Thyroid gland (tissue), 4 donors: Measurements from ENCODE around the gene ALG10B.

ENCODE experiments used
- POLR2A ChIP-seq, 2 donors: fragments of 450-650 bp; IDR thresholded peaks; one replicate each; pipeline ENCODE4 v1.6.1; 2017; ENCODE audit warnings: antibody characterized with exemption in 2 of 2, mild to moderate bottlenecking in 2 of 2, moderate library complexity in 1 of 2
- TF ChIP-seq, protein P1 (sequence below), 6 experiments: fragments of 200-600 bp in 3 of 6; fragments of 450-650 bp in 3 of 6; sonication (generic) in 3 of 6; IDR thresholded peaks; one replicate each; pipeline ENCODE4 v1.5.1; 2016 to 2019; ENCODE audit warnings: antibody characterized with exemption in 6 of 6, mild to moderate bottlenecking in 2 of 6, inconsistent platforms in 1 of 6, moderate library complexity in 1 of 6

DNA sequence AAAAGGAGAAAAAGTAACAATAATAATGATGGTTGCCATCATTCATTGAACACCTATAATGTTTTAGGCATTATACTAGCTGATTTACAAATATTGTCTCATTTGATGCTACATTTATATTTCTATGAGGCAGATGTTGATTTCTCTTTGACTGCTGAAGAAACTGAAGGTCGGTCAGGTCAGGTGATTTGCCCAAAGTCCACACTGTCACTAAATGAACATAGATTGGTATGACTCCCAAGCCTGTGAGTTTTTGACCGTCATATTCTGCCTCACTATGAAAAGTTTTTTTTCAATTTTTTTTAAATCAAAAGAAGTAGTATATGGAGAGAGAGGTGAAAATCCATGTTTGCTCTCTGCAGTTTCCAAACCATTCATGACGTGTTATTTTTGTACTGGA lies 10.8 kb downstream of the ALG10B start:
- TF ChIP-seq, protein P1, sequence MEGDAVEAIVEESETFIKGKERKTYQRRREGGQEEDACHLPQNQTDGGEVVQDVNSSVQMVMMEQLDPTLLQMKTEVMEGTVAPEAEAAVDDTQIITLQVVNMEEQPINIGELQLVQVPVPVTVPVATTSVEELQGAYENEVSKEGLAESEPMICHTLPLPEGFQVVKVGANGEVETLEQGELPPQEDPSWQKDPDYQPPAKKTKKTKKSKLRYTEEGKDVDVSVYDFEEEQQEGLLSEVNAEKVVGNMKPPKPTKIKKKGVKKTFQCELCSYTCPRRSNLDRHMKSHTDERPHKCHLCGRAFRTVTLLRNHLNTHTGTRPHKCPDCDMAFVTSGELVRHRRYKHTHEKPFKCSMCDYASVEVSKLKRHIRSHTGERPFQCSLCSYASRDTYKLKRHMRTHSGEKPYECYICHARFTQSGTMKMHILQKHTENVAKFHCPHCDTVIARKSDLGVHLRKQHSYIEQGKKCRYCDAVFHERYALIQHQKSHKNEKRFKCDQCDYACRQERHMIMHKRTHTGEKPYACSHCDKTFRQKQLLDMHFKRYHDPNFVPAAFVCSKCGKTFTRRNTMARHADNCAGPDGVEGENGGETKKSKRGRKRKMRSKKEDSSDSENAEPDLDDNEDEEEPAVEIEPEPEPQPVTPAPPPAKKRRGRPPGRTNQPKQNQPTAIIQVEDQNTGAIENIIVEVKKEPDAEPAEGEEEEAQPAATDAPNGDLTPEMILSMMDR (IDR thresholded peaks at IDR 0.05) = no peak
- TF ChIP-seq POLR2A (IDR thresholded peaks at IDR 0.05) = no peak
